NCI-H2196 treated with DMSO at 0.1 percent for 48 hours (cell line): Measurements from ENCODE around the gene NDUFC2.
A peak's percentile ranks its signal among the peaks of the same experiment; 100 is the strongest.
"Not testable (repeated sequence)": the region's sequence is repeated elsewhere in the genome, so short reads cannot be mapped to it uniquely, and the experiment has no call there.

Experiments
- DNase-seq: peaks from one replicate; lab custom pipeline; 2025; ENCODE audit not compliant: unreplicated experiment; lab: John Stamatoyannopoulos, UW

NDUFC2 gene

DNA sequence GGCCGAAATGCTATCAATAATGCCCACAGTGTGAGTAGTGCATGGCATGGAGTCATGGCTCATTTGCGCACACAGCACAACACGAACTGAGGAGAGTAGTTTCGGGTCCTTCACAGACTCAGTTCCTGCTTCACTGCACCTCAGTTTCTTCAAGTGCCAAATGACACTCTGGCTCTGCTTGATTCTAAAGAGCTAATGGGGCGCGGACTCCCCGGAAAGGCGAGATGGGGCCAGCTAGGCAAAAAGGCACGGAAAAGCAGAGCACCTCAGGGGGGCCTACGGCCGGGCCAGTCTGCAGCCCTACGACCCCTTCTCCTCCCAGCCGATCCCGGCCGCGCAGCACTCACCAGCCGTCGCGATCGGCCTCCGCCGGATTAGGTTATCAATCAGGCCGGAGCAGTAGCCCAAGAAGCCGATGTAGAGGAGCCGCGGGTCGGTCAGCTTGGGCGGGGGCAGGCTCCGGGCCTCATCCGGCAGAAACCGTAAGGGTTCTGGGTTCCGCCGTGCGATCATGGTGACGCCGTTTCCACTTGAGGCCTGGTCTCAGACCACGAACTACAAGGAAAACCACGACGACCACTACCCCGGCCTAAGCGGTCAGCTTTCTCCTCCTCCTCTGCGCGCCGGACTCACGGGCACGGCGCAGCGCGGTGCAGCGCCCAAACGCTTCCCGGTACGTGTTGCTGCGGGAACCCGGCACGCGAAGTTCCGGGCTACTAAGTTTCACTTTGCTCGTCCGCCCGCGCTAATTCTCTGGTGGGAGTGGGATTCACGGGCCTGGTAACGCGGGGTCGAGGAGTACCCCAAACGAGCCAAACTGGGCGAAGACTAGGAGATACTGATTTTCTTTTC, at the start of gene NDUFC2:
TSS of gene NDUFC2 (minus strand) at position 631 of the 852 bp plus-strand sequence. CDS start at position 513, 118 bp downstream.
- DNase-seq = peak; percentile 35

- no peak for DNase-seq
Measured at GRCh38 chr11:78127403-78127802, 47.7 kb upstream of the NDUFC2 start.

- DNase-seq = no peak
Measured at GRCh38 chr11:78112582-78113275, 33.1 kb upstream of the NDUFC2 start.

GRCh38 chr11:78111298-78111697, 31.6 kb upstream of the NDUFC2 start:
- DNase-seq = no peak

DNA sequence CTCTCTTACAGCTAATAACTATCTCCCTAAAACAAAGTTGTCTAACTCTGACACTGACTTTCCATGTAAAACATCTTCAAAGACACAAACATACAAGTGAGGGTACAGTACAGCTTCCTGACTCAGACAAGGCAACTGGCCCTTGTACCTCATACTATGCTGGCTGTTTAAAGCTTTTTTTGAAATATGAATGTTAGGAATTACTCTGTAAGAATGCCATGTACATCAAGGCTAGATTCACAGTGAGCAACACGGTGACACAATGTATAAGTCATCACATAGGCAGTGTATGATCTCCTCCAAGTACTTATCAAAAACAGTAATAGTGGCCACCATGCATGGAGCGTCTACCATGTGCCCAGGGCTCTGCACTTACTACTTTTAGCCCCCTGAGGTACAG, 31.2 kb upstream of the NDUFC2 start:
- no peak for DNase-seq

- no peak for DNase-seq
Measured at GRCh38 chr11:78110351-78110750, 30.7 kb upstream of the NDUFC2 start.

DNA sequence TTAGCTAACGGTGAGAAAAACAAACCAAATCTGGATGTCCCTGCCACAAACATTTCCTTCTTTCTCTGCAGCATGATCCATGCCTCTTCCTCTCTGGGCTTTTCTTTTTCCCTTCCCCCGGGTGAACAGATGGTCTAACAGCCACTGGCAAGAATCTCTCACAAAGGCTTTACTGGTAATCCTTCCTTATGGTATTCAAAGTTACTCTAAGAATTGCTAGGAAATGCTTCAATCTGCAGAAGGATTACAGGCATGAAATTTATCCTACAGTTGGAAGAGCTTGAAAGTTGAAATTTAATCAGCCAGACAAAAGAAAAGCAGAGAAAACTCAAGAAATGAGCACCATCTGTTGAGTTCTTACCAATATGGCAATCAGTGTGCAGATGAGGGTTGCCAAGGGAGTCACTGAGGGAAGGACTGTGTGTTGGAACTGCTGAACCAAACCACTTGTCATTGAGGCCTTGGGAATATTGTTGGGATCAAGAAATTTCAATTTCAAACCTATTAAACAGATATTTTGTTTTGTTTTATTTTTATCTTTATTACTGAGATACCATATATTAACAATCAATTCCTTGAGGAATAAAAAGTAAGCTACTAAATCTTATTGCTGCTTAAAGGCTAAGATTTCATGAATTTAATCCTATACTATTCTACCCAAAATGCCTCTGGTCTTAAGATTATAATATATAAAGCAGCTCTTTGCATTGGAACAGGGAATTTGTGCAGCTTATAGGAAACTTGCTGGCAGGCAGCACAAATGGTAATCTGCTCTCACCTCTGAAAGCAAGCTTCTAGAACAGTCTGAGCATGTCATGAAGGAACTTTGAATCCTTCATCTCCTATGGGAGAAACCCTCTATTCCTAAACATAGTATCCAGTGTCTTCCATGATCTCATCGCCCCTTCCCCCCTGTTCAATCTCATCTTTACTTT, 29.7 kb upstream of the NDUFC2 start:
- no peak for DNase-seq

GRCh38 chr11:78100676-78101472, 21.2 kb upstream of the NDUFC2 start:
- peak; percentile 75 for DNase-seq

- no peak for DNase-seq
Measured at GRCh38 chr11:78100261-78100660, 20.6 kb upstream of the NDUFC2 start.

GRCh38 chr11:78099666-78100065, 20.0 kb upstream of the NDUFC2 start:
- no peak for DNase-seq

DNA sequence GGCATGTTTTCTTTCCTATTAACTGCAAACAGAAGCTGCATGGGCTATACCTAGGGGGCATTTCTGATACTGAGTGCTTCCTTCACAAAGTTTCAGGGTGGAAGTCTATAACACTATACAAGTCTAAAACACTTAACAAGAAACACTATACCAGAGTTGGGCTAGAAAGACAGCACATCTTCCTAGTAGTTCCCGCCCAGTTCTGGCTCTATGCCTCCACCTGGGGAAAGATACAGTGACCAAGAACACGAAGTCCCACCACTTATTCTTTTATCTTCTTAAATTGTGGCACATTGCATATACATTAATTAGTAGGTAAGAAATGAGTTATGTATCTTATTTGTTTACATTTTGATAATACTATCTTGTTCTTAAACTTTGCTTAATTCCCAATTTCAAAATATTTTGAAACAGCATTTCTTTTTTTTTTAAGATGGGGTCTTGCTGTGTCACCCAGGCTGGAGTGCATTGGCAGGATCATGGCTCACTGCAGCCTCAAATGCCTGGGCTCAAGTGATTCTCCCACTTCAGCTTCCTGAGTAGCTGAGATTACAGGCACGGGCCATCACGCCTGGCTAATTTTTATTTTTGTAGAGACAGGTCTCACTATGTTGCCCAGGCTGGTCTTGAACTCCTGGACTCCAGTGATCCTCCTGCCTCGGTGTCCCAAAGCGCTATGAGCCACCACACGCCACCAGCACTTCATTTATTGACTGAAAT, 18.2 kb upstream of the NDUFC2 start:
- DNase-seq = no peak

- DNase-seq = no peak
Measured at GRCh38 chr11:78094250-78094649, 14.6 kb upstream of the NDUFC2 start.

GRCh38 chr11:78086521-78087074, 6.9 kb upstream of the NDUFC2 start:
- DNase-seq = not testable (repeated sequence)

GRCh38 chr11:78085972-78086371, 6.3 kb upstream of the NDUFC2 start:
- DNase-seq = no peak

- DNase-seq = not testable (repeated sequence)
Measured at GRCh38 chr11:78084506-78084905, 4.8 kb upstream of the NDUFC2 start.

- DNase-seq = no peak
Measured at GRCh38 chr11:78083021-78083420, 3.4 kb upstream of the NDUFC2 start.

GRCh38 chr11:78082146-78082545, 2.5 kb upstream of the NDUFC2 start:
- no peak for DNase-seq

- DNase-seq = no peak
Measured at GRCh38 chr11:78081583-78081982, 1.9 kb upstream of the NDUFC2 start.

- no peak for DNase-seq
Measured at GRCh38 chr11:78080818-78081495, 1.3 kb upstream of the NDUFC2 start.
